ENCODE measurements around the gene FABP6.

DNA sequence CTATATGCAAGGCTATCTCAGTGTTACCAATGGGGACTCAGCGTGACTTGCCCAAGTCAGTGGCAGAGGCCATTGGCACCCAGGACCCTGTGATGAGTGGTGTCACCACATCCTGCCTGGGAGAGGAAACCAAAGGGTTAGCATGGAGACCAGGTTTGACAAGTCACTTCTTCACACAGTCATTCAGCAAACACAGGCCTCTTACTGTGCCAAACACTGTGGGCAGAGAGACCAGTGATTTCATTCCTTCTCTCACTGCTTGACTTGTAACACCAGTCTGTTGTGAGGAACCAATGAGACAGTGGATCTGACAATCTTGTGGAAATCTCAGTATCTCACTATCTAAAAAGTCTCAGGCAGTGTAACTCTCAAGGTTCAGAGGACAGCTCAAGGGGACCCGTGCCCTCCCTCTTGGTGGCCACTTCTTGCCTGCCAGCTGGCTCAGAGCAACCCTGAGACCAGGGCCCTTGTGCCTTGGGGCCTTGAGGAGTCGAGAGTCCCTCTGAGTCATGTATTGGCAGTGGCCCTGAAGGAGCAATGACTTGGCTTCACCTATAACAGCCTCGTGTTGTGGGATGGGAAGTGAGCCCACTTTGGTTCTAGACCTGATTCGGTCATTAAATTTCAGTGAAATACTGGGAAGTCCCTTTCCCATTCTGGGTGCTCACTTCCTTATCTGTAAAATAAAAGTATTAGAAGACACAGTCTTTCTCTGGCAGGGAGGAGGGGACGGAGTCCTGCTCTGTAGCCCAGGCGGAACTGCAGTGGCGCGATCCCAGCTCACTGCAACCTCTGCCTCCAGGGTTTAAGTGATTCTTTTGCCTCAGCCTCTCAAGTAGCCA is 1.6 kb downstream of the FABP6 start:
- TF ChIP-seq, protein P1, sequence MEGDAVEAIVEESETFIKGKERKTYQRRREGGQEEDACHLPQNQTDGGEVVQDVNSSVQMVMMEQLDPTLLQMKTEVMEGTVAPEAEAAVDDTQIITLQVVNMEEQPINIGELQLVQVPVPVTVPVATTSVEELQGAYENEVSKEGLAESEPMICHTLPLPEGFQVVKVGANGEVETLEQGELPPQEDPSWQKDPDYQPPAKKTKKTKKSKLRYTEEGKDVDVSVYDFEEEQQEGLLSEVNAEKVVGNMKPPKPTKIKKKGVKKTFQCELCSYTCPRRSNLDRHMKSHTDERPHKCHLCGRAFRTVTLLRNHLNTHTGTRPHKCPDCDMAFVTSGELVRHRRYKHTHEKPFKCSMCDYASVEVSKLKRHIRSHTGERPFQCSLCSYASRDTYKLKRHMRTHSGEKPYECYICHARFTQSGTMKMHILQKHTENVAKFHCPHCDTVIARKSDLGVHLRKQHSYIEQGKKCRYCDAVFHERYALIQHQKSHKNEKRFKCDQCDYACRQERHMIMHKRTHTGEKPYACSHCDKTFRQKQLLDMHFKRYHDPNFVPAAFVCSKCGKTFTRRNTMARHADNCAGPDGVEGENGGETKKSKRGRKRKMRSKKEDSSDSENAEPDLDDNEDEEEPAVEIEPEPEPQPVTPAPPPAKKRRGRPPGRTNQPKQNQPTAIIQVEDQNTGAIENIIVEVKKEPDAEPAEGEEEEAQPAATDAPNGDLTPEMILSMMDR (conservative IDR thresholded peaks at IDR 0.05; ENCODE audit: low read depth, low read length) = no peak
- no peak for TF ChIP-seq EZH2 (IDR thresholded peaks at IDR 0.05; ENCODE audit: low read length, unreplicated experiment)

All from PC-3 (cell line).